Gastroesophageal sphincter (tissue), 4 donors: Measurements from ENCODE around the gene CABLES2. TPM values are rescaled to one million over a fixed set of nuclear protein-coding genes. Genes with fewer than 3 reads are reported as not detected.

Experiments used
- ATAC-seq: fragments of 150-250 bp; one replicate; pipeline ENCODE4 v1.9.1; 2016; ENCODE audit warnings: mild to moderate bottlenecking, moderate library complexity
- H3K27ac ChIP-seq, 4 donors: fragments of 200-600 bp; sonication (generic) in 3 of 4; 1 replicate in 3 of 4; 2 replicates in 1 of 4; pipeline ENCODE4 v1.5.1; 2016 to 2019
- H3K27me3 ChIP-seq: fragments of 200-600 bp; sonication (generic); one replicate; pipeline ENCODE4 v1.5.1; 2019
- H3K36me3 ChIP-seq, 2 donors: fragments of 200-600 bp; sonication (generic); one replicate each; pipeline ENCODE4 v1.5.1; 2019; ENCODE audit warnings: control low read depth in 1 of 2
- H3K4me1 ChIP-seq, 3 donors: fragments of 200-600 bp; sonication (generic); 1 replicate in 2 of 3; 2 replicates in 1 of 3; pipeline ENCODE4 v1.5.1; 2016 to 2019; ENCODE audit warnings: control low read depth in 2 of 3
- H3K4me3 ChIP-seq, 2 donors: fragments of 200-600 bp; sonication (generic); one replicate each; pipeline ENCODE4 v1.5.1; 2019; ENCODE audit warnings: mild to moderate bottlenecking in 1 of 2, moderate library complexity in 1 of 2
- H3K9me3 ChIP-seq, 3 donors: fragments of 200-600 bp; sonication (generic); one replicate each; pipeline ENCODE4 v1.5.1; 2017 to 2019; ENCODE audit warnings: control low read depth in 2 of 3
- EP300 ChIP-seq: sonication (generic); formaldehyde crosslinking; IDR thresholded peaks from one replicate; pipeline ENCODE4 v1.6.1; 2017; ENCODE audit warnings: antibody characterized with exemption, mild to moderate bottlenecking
- POLR2A ChIP-seq, 2 donors: fragments of 450-650 bp; IDR thresholded peaks; one replicate each; pipeline ENCODE4 v1.6.1; 2017; ENCODE audit warnings: antibody characterized with exemption in 2 of 2, mild to moderate bottlenecking in 2 of 2, moderate library complexity in 1 of 2
- POLR2AphosphoS5 ChIP-seq: sonication (generic); formaldehyde crosslinking; IDR thresholded peaks from one replicate; pipeline ENCODE4 v1.6.1; 2017; ENCODE audit warnings: antibody characterized with exemption
- WGBS, 2 donors: methylation state at CpG; one replicate each; pipeline ENCODE4 v1.1.5; 2018; ENCODE audit warnings: low coverage in 1 of 2; 5-methylcytosine and 5-hydroxymethylcytosine counted together
- total RNA-seq, 4 donors: library from RNA; depleted of rRNA; stranded (reverse); fragments of >200 nt; gene quantifications; one replicate each; pipeline ENCODE4 v1.1.0, GENCODE V29; 2016
- TF ChIP-seq, protein P1 (sequence below), 4 experiments: fragments of 200-600 bp in 2 of 4; fragments of 450-650 bp in 2 of 4; sonication (generic) in 1 of 4; IDR thresholded peaks; one replicate each; pipeline ENCODE4 v1.5.1; 2017 to 2019; ENCODE audit warnings: antibody characterized with exemption in 4 of 4, mild to moderate bottlenecking in 2 of 4, moderate library complexity in 2 of 4

Gene CABLES2
- total RNA-seq, 4 donors from 2014 or later: 2.7 to 9.8 (median 3.8) TPM

DNA sequence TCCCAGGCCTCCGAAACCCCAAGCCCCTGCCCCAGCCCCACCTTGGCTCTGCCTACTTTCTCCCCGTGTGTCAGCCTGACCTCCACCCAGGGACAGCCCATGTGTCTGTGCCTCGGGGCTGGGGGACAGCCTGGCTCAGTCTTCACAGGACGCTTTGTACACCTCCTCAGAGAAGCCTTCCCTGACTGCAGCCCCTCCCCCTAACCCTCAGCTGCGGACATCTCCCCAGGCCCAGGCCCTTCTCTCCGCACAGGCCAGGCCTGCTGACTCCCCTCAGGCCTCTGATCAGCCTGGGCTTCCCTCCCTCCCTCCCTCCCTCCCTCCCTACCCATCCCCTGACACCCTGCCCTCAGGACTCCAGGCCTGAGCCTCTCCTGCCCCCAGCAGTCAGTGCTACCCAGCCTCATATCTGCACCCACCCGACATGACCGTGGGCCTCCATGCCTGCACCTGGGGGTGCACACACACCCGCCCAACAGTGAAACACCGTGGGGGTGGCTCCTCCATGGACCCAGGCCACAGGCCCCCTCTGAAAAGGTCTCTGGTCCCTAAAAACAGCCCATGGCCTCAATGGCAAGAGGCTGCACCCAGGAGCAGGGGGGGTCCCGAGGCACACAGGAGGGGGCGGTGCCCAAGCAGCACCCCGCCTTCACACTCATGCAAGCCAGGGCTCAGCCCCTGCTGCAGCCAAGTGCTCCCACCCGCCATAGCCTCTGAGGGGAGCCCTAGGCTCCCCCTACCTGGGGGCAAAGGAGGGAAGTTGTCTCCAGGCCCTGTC is 52.9 kb downstream of the CABLES2 start:
- WGBS, 2 donors: 72% methylated on average over 2 of the region's 14 CpGs; no CpG with 5 or more reads in 1 of the 2 donors
- Histone ChIP-seq H3K36me3 (peaks cover 0 to 29% of the 10 kb centered on the region in 2 donors), H3K9me3 (no peaks in the 10 kb centered on the region), H3K27me3 (no peaks in the 10 kb centered on the region), H3K27ac (peak overlapping the region; percentile 64 to 94 (median 90)), H3K4me1 (peaks cover 7 to 86% (median 63%) of the 10 kb centered on the region in 3 donors), H3K4me3 (no peak overlapping the region)
- no peak for ATAC-seq
- TF ChIP-seq POLR2AphosphoS5 (no peak), POLR2A (IDR thresholded peaks at IDR 0.05) (no peak), EP300 (no peak)
- TF ChIP-seq, protein P1, sequence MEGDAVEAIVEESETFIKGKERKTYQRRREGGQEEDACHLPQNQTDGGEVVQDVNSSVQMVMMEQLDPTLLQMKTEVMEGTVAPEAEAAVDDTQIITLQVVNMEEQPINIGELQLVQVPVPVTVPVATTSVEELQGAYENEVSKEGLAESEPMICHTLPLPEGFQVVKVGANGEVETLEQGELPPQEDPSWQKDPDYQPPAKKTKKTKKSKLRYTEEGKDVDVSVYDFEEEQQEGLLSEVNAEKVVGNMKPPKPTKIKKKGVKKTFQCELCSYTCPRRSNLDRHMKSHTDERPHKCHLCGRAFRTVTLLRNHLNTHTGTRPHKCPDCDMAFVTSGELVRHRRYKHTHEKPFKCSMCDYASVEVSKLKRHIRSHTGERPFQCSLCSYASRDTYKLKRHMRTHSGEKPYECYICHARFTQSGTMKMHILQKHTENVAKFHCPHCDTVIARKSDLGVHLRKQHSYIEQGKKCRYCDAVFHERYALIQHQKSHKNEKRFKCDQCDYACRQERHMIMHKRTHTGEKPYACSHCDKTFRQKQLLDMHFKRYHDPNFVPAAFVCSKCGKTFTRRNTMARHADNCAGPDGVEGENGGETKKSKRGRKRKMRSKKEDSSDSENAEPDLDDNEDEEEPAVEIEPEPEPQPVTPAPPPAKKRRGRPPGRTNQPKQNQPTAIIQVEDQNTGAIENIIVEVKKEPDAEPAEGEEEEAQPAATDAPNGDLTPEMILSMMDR (IDR thresholded peaks at IDR 0.05): no peak

DNA sequence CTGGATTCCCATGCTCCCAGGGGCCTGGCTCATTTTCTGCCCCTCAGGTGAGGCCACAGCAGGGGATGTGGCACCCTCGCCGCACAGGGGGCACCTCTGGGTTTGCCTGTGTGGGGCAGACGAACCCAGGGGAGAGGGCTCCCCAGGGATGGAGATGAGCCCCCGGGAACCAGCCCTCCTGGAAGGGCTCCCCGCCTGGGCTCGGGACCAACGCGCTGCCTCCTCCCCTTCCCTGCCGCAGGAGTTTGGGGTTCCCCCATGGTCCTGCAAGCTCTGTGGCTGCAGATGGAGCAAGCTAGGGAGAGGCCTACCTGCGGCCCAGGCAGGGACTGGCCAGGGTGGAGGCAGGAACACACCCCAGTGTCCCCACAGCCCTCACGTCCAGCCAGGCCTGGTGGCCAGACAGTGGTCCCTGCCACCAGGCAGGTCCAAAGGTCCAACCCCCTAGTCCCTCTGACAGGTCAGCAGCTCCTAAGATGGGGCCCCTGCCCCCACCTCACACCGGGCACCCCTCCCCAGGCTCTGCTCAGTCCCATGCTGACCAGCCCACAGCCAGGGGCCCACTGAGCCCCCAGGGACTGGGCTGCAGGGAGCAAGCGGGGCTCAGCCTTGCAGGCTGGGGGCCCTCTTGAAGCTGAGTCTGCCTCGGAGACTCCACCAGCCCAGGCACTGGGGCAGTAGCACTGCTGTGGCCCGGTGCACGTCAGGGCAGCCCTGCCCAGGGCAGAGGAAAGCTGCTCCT is 53.6 kb downstream of the CABLES2 start:
- H3K4me3 ChIP-seq: no peak overlapping the region
- peaks cover 0 to 34% of the 10 kb centered on the region in 2 donors for H3K36me3 ChIP-seq
- peak overlapping the region; percentile 16 to 94 (median 90) for H3K27ac ChIP-seq
- no peaks in the 10 kb centered on the region for H3K9me3 ChIP-seq
- no peak for ATAC-seq
- H3K27me3 ChIP-seq: no peaks in the 10 kb centered on the region
- TF ChIP-seq POLR2A (IDR thresholded peaks at IDR 0.05) (peak in 1 of 2 donors; percentile 14), POLR2AphosphoS5 (no peak)
- WGBS, 2 donors: no CpG with 5 or more reads among the region's 16 CpGs
- peaks cover 7 to 79% (median 56%) of the 10 kb centered on the region in 3 donors for H3K4me1 ChIP-seq

DNA sequence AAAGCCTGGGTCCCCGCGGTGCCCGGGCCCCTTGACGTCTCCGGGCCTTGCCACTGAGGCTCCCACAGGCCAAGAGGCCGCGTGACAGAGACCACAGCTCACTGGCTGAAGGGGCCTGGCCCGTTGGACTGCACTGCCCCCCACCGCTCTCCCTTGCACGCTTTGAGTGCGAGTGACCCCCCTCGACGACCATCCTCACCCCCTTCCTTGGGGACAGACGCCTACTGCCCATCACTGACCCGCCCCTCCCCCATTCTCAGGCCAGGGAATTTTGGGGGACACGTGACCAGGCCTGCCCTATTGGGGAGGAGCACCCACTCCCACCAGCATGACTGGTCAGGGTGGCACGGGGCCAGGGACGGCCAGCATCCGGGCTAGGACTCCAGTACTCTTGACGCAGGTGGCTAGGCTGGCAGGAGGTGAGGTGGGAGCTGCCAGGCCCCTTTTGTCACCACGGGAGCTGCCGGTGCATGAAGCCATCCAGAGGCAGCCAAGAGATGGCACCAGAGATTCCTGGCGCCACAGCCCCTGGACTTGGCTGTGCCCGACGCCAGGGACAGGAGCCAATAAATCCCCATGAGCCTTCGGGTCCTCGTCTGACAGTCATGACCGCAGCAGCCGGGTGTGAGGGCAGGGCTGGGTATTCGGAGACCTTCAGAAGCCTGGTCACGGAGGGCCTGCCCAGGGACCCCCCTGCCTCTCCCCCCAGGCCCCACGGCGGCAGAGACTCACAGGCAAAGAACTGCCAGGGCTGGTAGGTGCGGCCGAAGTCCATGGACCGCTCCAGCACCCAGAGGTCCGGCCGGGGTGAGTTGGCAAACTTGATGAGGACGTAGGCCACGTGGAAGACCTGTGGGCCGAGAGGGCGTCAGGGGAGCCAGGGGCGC is 54.4 kb downstream of the CABLES2 start:
- H3K27me3 ChIP-seq: no peaks in the 10 kb centered on the region
- no peaks in the 10 kb centered on the region for H3K9me3 ChIP-seq
- no peak overlapping the region for H3K4me3 ChIP-seq
- ATAC-seq: peak; percentile 74
- H3K36me3 ChIP-seq: peaks cover 0 to 42% of the 10 kb centered on the region in 2 donors
- TF ChIP-seq EP300 (no peak), POLR2AphosphoS5 (peak; percentile 92), POLR2A (IDR thresholded peaks at IDR 0.05) (no peak)
- TF ChIP-seq, protein P1 (IDR thresholded peaks at IDR 0.05): peak in 3 of 4 experiments; percentile 55 to 78 (median 56)
- peaks cover 7 to 71% (median 48%) of the 10 kb centered on the region in 3 donors for H3K4me1 ChIP-seq
- 88% methylated on average over 4 of the region's 43 CpGs; no CpG with 5 or more reads in 1 of the 2 donors for WGBS, 2 donors
- H3K27ac ChIP-seq: peak overlapping the region; percentile 41 to 94 (median 90)

DNA sequence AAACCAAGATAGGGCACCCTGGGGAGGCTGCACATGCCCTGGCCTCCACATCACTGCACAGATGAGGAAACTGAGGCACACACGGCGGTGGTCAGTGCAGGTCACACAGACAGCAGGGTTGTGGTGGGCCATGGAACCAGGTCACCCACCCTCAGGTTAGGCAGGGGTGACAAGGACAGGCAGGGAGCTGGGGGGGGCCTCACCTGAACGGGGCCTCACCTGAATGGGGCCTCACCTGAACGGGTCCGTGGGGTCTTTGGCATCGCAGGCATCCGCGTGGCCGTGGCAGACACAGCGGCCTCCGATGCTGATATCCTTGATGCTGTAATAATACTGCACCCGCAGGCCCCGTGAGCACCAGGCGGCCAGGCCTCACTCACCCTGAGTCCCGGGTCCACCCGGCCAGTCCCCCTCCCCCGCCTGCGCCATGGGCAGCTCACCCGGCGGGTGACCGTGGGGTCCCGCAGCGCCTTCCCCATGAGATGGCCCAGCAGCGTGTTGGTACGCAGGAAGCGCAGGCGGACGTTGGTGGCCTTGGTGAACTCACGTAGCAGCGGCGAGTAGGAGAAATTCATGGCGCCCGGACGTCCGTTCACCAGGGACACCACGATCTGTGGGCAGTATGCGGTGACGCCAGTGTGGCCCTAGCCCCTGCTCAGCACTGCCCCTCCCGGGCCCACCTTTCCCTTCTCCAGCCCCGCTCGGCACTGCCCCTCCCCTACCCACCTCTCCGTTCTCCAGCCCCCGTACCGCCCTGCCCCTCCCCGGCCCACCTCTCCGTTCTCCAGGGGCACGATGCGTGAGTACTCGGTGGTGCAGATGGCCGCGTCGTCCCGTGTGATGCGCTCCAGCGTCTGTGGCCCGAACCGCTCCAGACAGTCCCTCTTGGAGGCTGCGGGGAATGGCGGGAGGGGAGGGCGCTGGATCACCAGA is 55.4 kb downstream of the CABLES2 start:
- no peaks in the 10 kb centered on the region for H3K9me3 ChIP-seq
- peak overlapping the region; percentile 41 to 94 (median 90) for H3K27ac ChIP-seq
- no peak for ATAC-seq
- peaks cover 0 to 51% of the 10 kb centered on the region in 2 donors for H3K36me3 ChIP-seq
- H3K27me3 ChIP-seq: no peaks in the 10 kb centered on the region
- 89 to 96% methylated on average over 4 to 9 of the region's 60 CpGs for WGBS, 2 donors
- peaks cover 6 to 61% (median 39%) of the 10 kb centered on the region in 3 donors for H3K4me1 ChIP-seq
- no peak overlapping the region for H3K4me3 ChIP-seq
- TF ChIP-seq EP300: no peak
- TF ChIP-seq POLR2AphosphoS5: no peak
- TF ChIP-seq POLR2A (IDR thresholded peaks at IDR 0.05): no peak
- TF ChIP-seq, protein P1 (IDR thresholded peaks at IDR 0.05): no peak
